Activated naive CD4-positive, alpha-beta T cell treated with anti-CD3 and anti-CD28 coated beads, Interleukin-2, amount 10 ng/mL, durations not matched to agents 5 hours and 36 hours (primary cell): Measurements from ENCODE around the gene ANKRD12. TPM values are rescaled to one million over a fixed set of nuclear protein-coding genes. Genes with fewer than 3 reads are reported as not detected.

Experiments used
- total RNA-seq, 2 experiments: library from RNA; stranded (reverse); gene quantifications; one replicate each; pipeline ENCODE4 v1.2.3, GENCODE V29; 2021

Gene ANKRD12
- total RNA-seq: 10 to 100 TPM; 91.6 to 93.6 TPM

GRCh38 chr18:9136315-9137155, at the start of gene ANKRD12:
TSS of gene ANKRD12 (plus strand) at chr18:9136781. CDS start at chr18:9182433, 45,652 bp downstream.

GRCh38 chr18:9102508-9103375, 33.8 kb upstream of the ANKRD12 start, which contains the start of gene NDUFV2:
TSS of gene NDUFV2 (plus strand) at chr18:9102699. CDS start at chr18:9102744, 45 bp downstream.

GRCh38 chr18:9334329-9334972, 197.9 kb downstream of the ANKRD12 start, which contains the start of gene TWSG1:
TSS of gene TWSG1 (plus strand) at chr18:9334773. CDS start at chr18:9337230, 2,457 bp downstream.

Other genes with a start within 250 kb of the ANKRD12 start
- gene NDUFV2, start 34.1 kb upstream of the ANKRD12 start, total RNA-seq: 100 to 1,000 TPM; 156 to 157 TPM
- gene TWSG1, start 198.0 kb downstream of the ANKRD12 start, total RNA-seq: 1 to 10 TPM; 6.6 to 7.0 TPM